CD14-positive monocyte (primary cell): ENCODE results near the gene LY6G6D. TPM values are rescaled to one million over a fixed set of nuclear protein-coding genes. Genes with fewer than 3 reads are reported as not detected.

Experiments
- polyA plus RNA-seq, 3 donors: library from polyadenylated mRNA; depleted of rRNA in 1 of 3; unstranded in 2 of 3; stranded (reverse) in 1 of 3; fragments of 300-500 nt in 2 of 3; fragments of >200 nt in 1 of 3; fragmentation: Illumina TruSeq in 2 of 3; gene quantifications; 1 replicate in 2 of 3; 2 replicates in 1 of 3; pipeline ENCODE4 v1.2.3, GENCODE V29; 2012 to 2021
- small RNA-seq: library from RNA; depleted of rRNA; stranded (forward); fragments of <200 nt; gene quantifications from one replicate; pipeline ENCODE3, GENCODE V24; 2012; ENCODE audit warnings: low read depth; ENCODE audit not compliant: insufficient read length

Gene LY6G6D
- polyA plus RNA-seq, 3 donors: not detected

Small RNA genes lying within 50 kb of the gene (small RNA-seq; reads per million reads assigned to genes)
- gene LY6G6D (not detected), gene MIR4646 (not detected), gene MSH5-SAPCD1 (not detected), gene RNU6-850P (not detected), gene SAPCD1 (not detected)

Other genes with a start within 250 kb of the LY6G6D start
- 10 to 100 TPM in 2 of 3 donors, 1 to 10 TPM in 1; 8.1 to 34.8 (median 11.4) TPM for gene MICB, start 217.2 kb upstream of the LY6G6D start, polyA plus RNA-seq
- not detected for gene MCCD1, start 186.4 kb upstream of the LY6G6D start, polyA plus RNA-seq
- 1,000 to 10,000 TPM in 1 of 3 donors, 10 to 100 TPM in 2; 64.1 to 1,059 (median 67.8) TPM for gene DDX39B, start 173.3 kb upstream of the LY6G6D start, polyA plus RNA-seq
- under 1 TPM in 1 of 3 donors, not detected in 2; 0.41 TPM for gene ATP6V1G2, start 168.7 kb upstream of the LY6G6D start, polyA plus RNA-seq
- gene NFKBIL1, start 167.7 kb upstream of the LY6G6D start, polyA plus RNA-seq: 10 to 100 TPM in 1 of 3 donors, 1 to 10 TPM in 2; 7.7 to 10.3 (median 8.0) TPM
- under 1 TPM in 2 of 3 donors, not detected in 1; 0.26 to 0.28 TPM for gene LTA, start 143.1 kb upstream of the LY6G6D start, polyA plus RNA-seq
- 10 to 100 TPM in 1 of 3 donors, 1 to 10 TPM in 2; 7.1 to 13.7 (median 9.6) TPM for gene TNF, start 139.8 kb upstream of the LY6G6D start, polyA plus RNA-seq
- 10 to 100 TPM; 12.6 to 25.5 (median 21.6) TPM for gene LTB, start 132.9 kb upstream of the LY6G6D start, polyA plus RNA-seq
- 1,000 to 10,000 TPM; 1,103 to 1,584 (median 1,202) TPM for gene LST1, start 129.1 kb upstream of the LY6G6D start, polyA plus RNA-seq
- 1 to 10 TPM in 1 of 3 donors, under 1 TPM in 1, not detected in 1; 0.54 to 1.2 TPM for gene NCR3, start 122.3 kb upstream of the LY6G6D start, polyA plus RNA-seq
- gene AIF1, start 100.1 kb upstream of the LY6G6D start, polyA plus RNA-seq: 1,000 to 10,000 TPM in 2 of 3 donors, 100 to 1,000 TPM in 1; 952 to 2,310 (median 2,275) TPM
- gene PRRC2A, start 94.6 kb upstream of the LY6G6D start, polyA plus RNA-seq: 10 to 100 TPM in 1 of 3 donors, 1 to 10 TPM in 2; 1.2 to 76.7 (median 2.3) TPM
- 100 to 1,000 TPM in 1 of 3 donors, 10 to 100 TPM in 2; 15.4 to 195 (median 15.6) TPM for gene BAG6, start 62.7 kb upstream of the LY6G6D start, polyA plus RNA-seq
- 1 to 10 TPM; 4.2 to 8.3 (median 4.8) TPM for gene APOM, start 59.5 kb upstream of the LY6G6D start, polyA plus RNA-seq
- gene C6orf47, start 54.6 kb upstream of the LY6G6D start, polyA plus RNA-seq: 10 to 100 TPM in 2 of 3 donors, 1 to 10 TPM in 1; 8.0 to 23.4 (median 18.1) TPM
- 10 to 100 TPM; 10.8 to 13.9 (median 12.0) TPM for gene GPANK1, start 50.4 kb upstream of the LY6G6D start, polyA plus RNA-seq
- 100 to 1,000 TPM; 147 to 227 (median 195) TPM for gene CSNK2B, start 49.3 kb upstream of the LY6G6D start, polyA plus RNA-seq
- gene LY6G5B, start 45.4 kb upstream of the LY6G6D start, polyA plus RNA-seq: 10 to 100 TPM in 1 of 3 donors, under 1 TPM in 1, not detected in 1; 0.17 to 55.1 TPM
- gene LY6G5C, start 34.3 kb upstream of the LY6G6D start, polyA plus RNA-seq: 1 to 10 TPM; 4.8 to 7.3 (median 5.8) TPM
- gene ABHD16A, start 12.0 kb upstream of the LY6G6D start, polyA plus RNA-seq: 100 to 1,000 TPM in 1 of 3 donors, 10 to 100 TPM in 2; 53.0 to 122 (median 56.0) TPM
- gene LY6G6F, start 8.5 kb upstream of the LY6G6D start, polyA plus RNA-seq: under 1 TPM in 1 of 3 donors, not detected in 2; 0.51 TPM
- gene LY6G6C, start 6.4 kb downstream of the LY6G6D start, polyA plus RNA-seq: under 1 TPM in 1 of 3 donors, not detected in 2; 0.27 TPM
- under 1 TPM; 0.09 to 0.75 (median 0.68) TPM for gene MPIG6B, start 8.0 kb downstream of the LY6G6D start, polyA plus RNA-seq
- gene DDAH2, start 14.0 kb downstream of the LY6G6D start, polyA plus RNA-seq: 10 to 100 TPM; 29.8 to 56.0 (median 30.6) TPM
- 1,000 to 10,000 TPM in 2 of 3 donors, 100 to 1,000 TPM in 1; 676 to 1,304 (median 1,196) TPM for gene CLIC1, start 21.2 kb downstream of the LY6G6D start, polyA plus RNA-seq
- gene MSH5, start 24.7 kb downstream of the LY6G6D start, polyA plus RNA-seq: 10 to 100 TPM in 1 of 3 donors, 1 to 10 TPM in 1, under 1 TPM in 1; 0.58 to 31.2 (median 1.9) TPM
- gene SAPCD1, start 47.3 kb downstream of the LY6G6D start, polyA plus RNA-seq: 10 to 100 TPM in 1 of 3 donors, not detected in 2; 10.4 TPM
- under 1 TPM in 1 of 3 donors, not detected in 2; 0.57 TPM for gene VWA7, start 62.0 kb downstream of the LY6G6D start, polyA plus RNA-seq
- 10 to 100 TPM; 22.2 to 28.9 (median 27.3) TPM for gene VARS1, start 80.4 kb downstream of the LY6G6D start, polyA plus RNA-seq
- 10 to 100 TPM; 26.0 to 41.0 (median 40.0) TPM for gene LSM2, start 91.6 kb downstream of the LY6G6D start, polyA plus RNA-seq
- gene HSPA1L, start 99.9 kb downstream of the LY6G6D start, polyA plus RNA-seq: under 1 TPM; 0.53 to 0.72 (median 0.55) TPM
- 100 to 1,000 TPM; 144 to 215 (median 200) TPM for gene HSPA1A, start 100.2 kb downstream of the LY6G6D start, polyA plus RNA-seq
- gene HSPA1B, start 112.4 kb downstream of the LY6G6D start, polyA plus RNA-seq: 10 to 100 TPM in 1 of 3 donors, 1 to 10 TPM in 2; 3.4 to 81.4 (median 4.8) TPM
- 10 to 100 TPM; 70.2 to 89.5 (median 81.8) TPM for gene NEU1, start 147.5 kb downstream of the LY6G6D start, polyA plus RNA-seq
- under 1 TPM in 1 of 3 donors, not detected in 2; 0.09 TPM for gene SLC44A4, start 163.6 kb downstream of the LY6G6D start, polyA plus RNA-seq
- gene EHMT2, start 182.3 kb downstream of the LY6G6D start, polyA plus RNA-seq: 10 to 100 TPM in 2 of 3 donors, 1 to 10 TPM in 1; 9.9 to 52.8 (median 16.0) TPM
- under 1 TPM in 1 of 3 donors, not detected in 2; 0.11 TPM for gene ZBTB12, start 186.7 kb downstream of the LY6G6D start, polyA plus RNA-seq
- gene C2, start 212.4 kb downstream of the LY6G6D start, polyA plus RNA-seq: 1 to 10 TPM; 5.4 to 7.2 (median 6.5) TPM
- 1 to 10 TPM in 1 of 3 donors, under 1 TPM in 1, not detected in 1; 0.37 to 2.2 TPM for gene CFB, start 230.7 kb downstream of the LY6G6D start, polyA plus RNA-seq
- gene NELFE, start 243.6 kb downstream of the LY6G6D start, polyA plus RNA-seq: 10 to 100 TPM; 48.8 to 74.4 (median 61.4) TPM
- gene SKIC2, start 243.8 kb downstream of the LY6G6D start, polyA plus RNA-seq: 10 to 100 TPM; 13.2 to 72.1 (median 13.2) TPM